Renal pelvis (tissue), 12 donors: ENCODE results near the gene ABHD17C. TPM values are rescaled to one million over a fixed set of nuclear protein-coding genes. Genes with fewer than 3 reads are reported as not detected.
"Not testable (repeated sequence)": the region's sequence is repeated elsewhere in the genome, so short reads cannot be mapped to it uniquely, and the experiment has no call there.

Source experiments
- DNase-seq: peaks from one replicate; pipeline ENCODE4 v3.0.0-alpha.2; 2013
- long read RNA-seq, 16 experiments: transcript quantifications; one replicate each; lab custom pipeline, GENCODE V29; 2026
- polyA plus RNA-seq, 3 donors: library from polyadenylated mRNA; unstranded; fragments of 120-200 nt; gene quantifications; one replicate each; pipeline ENCODE4 v1.2.1, GENCODE V29; 2013; ENCODE audit not compliant: insufficient read length in 3 of 3

ABHD17C gene
- polyA plus RNA-seq: 10 to 100 TPM; 25.7 to 32.6 (median 31.4) TPM
- long read RNA-seq, donor 1, transcript ABHD17C-201 (3 exons, 2,368 nt): major isoform, 15 of 15 reads
- long read RNA-seq, donor 1, partial matches to known transcripts: 0 of 15 reads
- long read RNA-seq, donor 1, other reads (novel, unspliced or antisense): 0 of 15 reads
- long read RNA-seq, donor 2, transcript ABHD17C-201 (3 exons, 2,368 nt): major isoform, 23 of 35 reads
- long read RNA-seq, donor 2, partial matches to known transcripts: 12 of 35 reads
- long read RNA-seq, donor 2, other reads (novel, unspliced or antisense): 0 of 35 reads
- long read RNA-seq, donor 3, transcript ABHD17C-201 (3 exons, 2,368 nt): major isoform, 18 of 18 reads
- long read RNA-seq, donor 3, partial matches to known transcripts: 0 of 18 reads
- long read RNA-seq, donor 3, other reads (novel, unspliced or antisense): 0 of 18 reads
- long read RNA-seq, donor 4, transcript ABHD17C-201 (3 exons, 2,368 nt): major isoform, 8 of 9 reads
- long read RNA-seq, donor 4, partial matches to known transcripts: 0 of 9 reads
- long read RNA-seq, donor 4, other reads (novel, unspliced or antisense): 0 of 9 reads
- long read RNA-seq, donor 5, partial matches to known transcripts: 0 of 4 reads
- long read RNA-seq, donor 5, other reads (novel, unspliced or antisense): 0 of 4 reads
- long read RNA-seq, donor 6, transcript ABHD17C-201 (3 exons, 2,368 nt): major isoform, 12 of 12 reads
- long read RNA-seq, donor 6, partial matches to known transcripts: 0 of 12 reads
- long read RNA-seq, donor 6, other reads (novel, unspliced or antisense): 0 of 12 reads
- long read RNA-seq, donor 7, transcript ABHD17C-201 (3 exons, 2,368 nt): major isoform, 18 of 18 reads
- long read RNA-seq, donor 7, partial matches to known transcripts: 0 of 18 reads
- long read RNA-seq, donor 7, other reads (novel, unspliced or antisense): 0 of 18 reads
- long read RNA-seq, donor 8, partial matches to known transcripts: 0 of 1 reads
- long read RNA-seq, donor 8, other reads (novel, unspliced or antisense): 0 of 1 reads
- long read RNA-seq, donor 9, transcript ABHD17C-201 (3 exons, 2,368 nt): major isoform, 18 of 18 reads
- long read RNA-seq, donor 9, partial matches to known transcripts: 0 of 18 reads
- long read RNA-seq, donor 9, other reads (novel, unspliced or antisense): 0 of 18 reads
- long read RNA-seq, donor 10, transcript ABHD17C-201 (3 exons, 2,368 nt): major isoform, 7 of 14 reads
- long read RNA-seq, donor 10, partial matches to known transcripts: 7 of 14 reads
- long read RNA-seq, donor 10, other reads (novel, unspliced or antisense): 0 of 14 reads
- long read RNA-seq, donor 11, transcript ABHD17C-201 (3 exons, 2,368 nt): major isoform, 16 of 16 reads
- long read RNA-seq, donor 11, partial matches to known transcripts: 0 of 16 reads
- long read RNA-seq, donor 11, other reads (novel, unspliced or antisense): 0 of 16 reads
- long read RNA-seq, donor 12, transcript ABHD17C-201 (3 exons, 2,368 nt): major isoform, 16 of 21 reads
- long read RNA-seq, donor 12, partial matches to known transcripts: 5 of 21 reads
- long read RNA-seq, donor 12, other reads (novel, unspliced or antisense): 0 of 21 reads
- long read RNA-seq, donor 13, transcript ABHD17C-201 (3 exons, 2,368 nt): major isoform, 8 of 8 reads
- long read RNA-seq, donor 13, partial matches to known transcripts: 0 of 8 reads
- long read RNA-seq, donor 13, other reads (novel, unspliced or antisense): 0 of 8 reads
- long read RNA-seq, donor 14: 0 reads
- long read RNA-seq, donor 15: 0 reads
- long read RNA-seq, donor 16, transcript ABHD17C-201 (3 exons, 2,368 nt): major isoform, 17 of 18 reads
- long read RNA-seq, donor 16, partial matches to known transcripts: 0 of 18 reads
- long read RNA-seq, donor 16, other reads (novel, unspliced or antisense): 0 of 18 reads

DNA sequence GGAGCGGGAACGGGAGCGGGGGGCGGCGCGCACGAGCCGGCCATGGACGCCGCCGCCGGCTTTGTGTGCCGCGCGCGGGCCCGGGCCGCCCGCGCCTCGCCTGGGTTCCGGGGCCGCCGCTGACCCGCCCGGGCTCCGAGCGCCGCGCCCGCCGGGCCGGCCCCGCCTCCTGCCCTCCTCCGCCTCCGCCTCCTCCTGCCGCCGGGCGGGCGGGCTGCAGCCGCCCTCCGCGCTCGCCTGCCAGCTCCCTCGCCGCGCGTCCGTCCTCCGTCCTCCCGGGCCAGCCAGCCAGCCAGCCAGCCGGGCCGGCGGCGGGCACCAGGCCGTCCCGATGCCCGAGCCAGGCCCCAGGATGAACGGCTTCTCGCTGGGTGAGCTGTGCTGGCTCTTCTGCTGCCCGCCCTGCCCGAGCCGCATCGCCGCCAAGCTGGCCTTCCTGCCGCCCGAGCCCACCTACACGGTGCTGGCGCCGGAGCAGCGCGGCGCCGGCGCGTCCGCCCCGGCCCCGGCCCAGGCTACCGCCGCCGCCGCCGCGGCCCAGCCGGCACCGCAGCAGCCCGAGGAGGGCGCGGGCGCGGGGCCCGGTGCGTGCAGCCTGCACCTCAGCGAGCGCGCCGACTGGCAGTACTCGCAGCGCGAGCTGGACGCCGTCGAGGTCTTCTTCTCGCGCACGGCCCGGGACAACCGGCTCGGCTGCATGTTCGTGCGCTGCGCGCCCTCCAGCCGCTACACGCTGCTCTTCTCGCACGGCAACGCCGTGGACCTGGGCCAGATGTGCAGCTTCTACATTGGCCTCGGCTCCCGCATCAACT is at the start of gene ABHD17C:
Gene ABHD17C, plus strand, starts transcription at position 212 of the 812 bp plus-strand sequence. Its CDS starts 120 bp downstream, at position 332.
- peak; percentile 31 for DNase-seq

DNA sequence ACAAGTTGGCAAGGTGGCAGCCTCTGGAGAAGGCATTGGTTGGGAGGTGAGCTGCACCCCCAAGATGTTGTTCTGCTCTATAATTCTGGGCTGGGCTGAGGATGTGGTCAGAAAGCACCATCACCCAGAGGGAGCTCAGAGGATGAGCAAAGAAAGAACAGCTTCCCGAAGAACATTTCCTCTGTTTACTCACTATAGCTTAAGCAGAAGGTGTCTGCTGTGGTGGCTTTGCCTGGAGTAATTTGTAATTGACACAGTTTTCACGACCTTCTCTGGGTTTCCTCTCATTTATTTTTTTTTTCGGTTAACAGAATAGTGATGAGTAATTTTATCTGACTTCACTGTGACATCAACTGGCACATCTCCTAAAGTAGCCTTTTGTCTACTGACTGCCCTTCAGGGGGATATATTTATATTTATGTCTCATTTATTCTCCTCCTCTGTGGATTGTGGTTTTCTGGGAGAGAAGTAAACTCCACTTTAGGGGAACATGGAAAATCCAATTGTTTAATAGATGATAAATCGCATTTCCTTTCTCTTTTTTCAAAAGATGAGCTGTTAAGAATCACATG is 49.5 kb upstream of the ABHD17C start:
- no peak for DNase-seq

DNA sequence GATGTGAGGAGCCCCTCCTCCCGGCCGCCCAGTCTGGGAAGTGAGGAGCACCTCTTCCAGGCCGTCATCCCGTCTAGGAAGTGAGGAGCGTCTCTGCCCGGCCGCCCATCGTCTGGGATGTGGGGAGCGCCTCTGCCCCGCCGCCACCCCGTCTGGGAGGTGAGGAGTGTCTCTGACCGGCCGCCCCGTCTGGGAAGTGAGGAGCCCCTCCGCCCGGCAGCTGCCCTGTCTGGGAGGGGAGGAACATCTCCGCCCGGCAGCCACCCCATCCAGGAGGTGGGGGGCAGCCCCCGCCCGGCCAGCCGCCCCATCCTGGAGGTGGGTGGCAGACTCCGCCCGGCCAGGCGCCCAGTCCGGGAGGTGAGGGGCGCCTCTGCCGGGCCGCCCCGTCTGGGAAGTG is 47.7 kb upstream of the ABHD17C start:
- DNase-seq: not testable (repeated sequence)

DNA sequence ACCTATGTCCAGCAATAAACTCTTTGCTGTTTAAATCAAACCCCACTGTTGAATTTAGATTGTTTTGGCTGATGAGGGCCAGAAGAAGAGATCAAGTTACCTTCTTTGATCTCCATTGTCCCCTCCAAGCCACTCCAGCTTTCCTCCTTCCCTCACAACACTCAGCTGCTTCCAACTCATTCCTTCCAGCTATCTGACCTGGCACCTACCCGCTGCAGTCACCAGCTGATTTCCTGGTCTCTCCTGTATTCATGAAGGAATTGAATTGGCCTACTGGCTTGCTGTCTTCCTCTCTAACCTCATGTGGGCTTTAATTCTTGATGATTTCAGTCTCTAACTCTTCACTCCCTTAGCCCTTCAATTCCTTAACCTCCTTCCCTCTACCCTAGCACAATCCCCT is 40.8 kb upstream of the ABHD17C start:
- no peak for DNase-seq

DNA sequence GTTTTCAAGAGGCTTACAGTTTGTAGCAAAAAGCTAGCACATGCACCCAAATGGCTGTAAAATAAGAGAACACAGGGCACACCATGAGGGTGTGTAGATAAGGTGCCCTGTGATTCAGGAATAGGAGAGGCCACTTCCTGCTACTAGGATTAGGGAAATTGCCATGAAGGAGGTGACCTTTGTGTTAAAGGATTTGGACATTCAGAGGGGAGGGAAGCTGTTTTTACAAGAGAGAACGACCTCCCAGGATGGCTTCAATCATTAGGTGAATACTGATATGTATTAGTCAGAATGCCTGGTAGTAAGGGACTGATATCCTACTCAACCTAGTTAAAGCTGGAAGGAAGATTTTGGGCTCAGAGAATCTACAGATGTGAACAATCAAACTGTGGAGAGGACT is 35.7 kb upstream of the ABHD17C start:
- no peak for DNase-seq

DNA sequence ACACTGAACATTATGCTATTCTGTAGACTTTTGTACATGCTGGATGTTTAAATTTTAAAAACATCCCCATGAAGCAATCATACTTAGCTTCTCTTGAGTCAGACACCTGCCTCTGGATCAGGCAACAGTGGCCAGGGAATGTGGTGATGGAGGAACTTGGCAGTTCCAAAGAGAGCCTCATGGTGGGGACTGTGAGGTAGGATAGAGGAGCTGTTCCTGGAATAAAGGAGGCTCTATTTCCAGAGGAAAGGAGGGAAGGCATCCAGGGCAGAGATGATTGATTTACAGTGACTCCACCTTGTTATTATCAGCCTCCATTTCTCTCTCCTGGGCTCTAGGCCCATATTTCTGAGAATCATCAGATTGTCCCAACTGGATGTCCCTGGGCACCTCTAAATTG is 35.0 kb upstream of the ABHD17C start:
- peak; percentile 29 for DNase-seq

DNA sequence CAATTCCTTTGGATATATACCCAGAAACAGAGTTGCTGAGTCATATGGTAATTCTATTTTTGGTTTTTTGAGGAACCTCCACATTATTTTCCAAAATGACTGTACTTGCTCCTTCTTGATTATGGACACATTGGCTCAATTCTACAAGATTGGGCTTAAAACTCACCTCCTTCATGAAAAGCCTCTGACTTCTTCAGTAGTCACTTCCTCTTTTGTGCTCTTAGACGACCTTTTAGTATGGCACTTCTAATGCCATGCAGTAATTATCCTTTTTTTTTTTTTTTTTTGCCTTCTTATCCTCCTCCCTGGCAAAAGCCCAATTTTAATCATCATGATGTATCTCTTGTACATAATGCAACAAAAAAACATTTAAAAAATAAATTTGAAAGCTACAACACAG is 33.0 kb upstream of the ABHD17C start:
- no peak for DNase-seq

DNA sequence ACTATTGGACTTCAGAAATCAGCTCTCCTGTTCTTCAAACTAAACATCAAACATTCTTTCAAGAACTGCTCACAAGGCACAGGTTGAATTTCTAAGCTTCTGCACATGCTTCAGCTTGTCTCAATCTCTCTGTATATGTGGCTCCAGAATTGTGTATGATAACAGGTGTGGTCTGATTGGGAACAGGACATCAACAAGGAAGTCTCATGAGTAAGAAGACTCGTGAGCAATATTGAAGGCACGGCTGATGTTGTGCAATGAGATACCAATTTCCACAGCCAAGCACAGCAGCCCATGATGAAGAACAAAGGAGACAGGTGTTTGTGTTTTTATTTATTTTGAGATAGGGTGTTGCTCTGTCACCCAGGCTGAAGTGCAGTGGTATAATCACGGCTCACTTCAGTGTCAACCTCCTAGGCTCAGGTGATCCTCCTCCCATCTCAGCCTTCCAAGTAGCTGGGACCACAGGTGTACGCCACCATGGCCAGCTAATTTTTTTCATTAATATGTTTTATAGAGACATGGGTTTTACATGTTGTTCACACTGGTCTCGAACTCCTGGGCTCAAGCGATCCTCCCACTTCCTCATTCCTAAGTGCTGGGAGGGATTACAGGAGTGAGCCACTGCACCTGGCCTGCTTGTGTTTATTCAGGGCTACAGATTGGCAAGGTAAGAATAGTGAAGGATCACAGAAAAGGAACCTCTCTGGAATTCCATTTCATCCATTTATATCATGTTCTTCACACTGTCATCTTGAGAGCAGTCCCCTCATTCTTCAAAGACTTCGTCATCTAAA is 32.2 kb upstream of the ABHD17C start:
- no peak for DNase-seq

DNA sequence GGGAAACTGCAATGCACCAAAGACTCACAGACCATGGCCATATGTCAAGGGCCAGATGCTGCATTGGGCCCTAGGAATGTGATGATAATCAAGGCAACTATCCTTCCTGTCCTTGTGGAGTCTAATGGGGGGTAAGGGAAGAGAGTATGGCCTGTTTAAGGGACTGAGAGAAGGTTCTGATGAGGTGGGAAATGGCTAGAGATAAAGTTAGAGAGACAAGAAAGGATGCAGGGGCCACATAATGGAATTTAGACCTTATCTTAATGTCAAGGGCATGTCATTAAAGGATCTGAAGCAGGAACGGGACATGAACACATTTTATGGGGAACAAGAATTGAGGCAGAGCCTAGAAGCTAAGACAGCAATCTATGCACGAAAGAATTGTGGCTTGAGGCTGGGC is 30.0 kb upstream of the ABHD17C start:
- no peak for DNase-seq

DNA sequence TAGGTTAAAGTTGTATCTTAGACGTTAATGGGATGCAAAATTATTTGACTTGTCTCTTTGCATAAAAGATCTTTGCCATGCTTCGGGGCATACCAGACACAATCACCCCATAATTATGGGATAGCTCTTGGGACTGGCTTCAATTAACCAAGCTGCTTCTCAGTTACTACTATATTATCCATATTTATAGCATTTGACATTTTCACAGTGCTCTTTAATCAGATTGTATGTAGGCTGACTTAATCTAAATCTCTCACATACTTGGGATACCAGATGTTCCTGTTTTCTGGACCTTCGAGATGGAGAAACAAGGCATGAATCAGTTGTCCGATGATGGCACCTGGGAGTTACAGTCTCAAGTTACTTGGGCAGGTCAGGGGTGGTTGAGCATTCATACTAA is 27.2 kb upstream of the ABHD17C start:
- no peak for DNase-seq

DNA sequence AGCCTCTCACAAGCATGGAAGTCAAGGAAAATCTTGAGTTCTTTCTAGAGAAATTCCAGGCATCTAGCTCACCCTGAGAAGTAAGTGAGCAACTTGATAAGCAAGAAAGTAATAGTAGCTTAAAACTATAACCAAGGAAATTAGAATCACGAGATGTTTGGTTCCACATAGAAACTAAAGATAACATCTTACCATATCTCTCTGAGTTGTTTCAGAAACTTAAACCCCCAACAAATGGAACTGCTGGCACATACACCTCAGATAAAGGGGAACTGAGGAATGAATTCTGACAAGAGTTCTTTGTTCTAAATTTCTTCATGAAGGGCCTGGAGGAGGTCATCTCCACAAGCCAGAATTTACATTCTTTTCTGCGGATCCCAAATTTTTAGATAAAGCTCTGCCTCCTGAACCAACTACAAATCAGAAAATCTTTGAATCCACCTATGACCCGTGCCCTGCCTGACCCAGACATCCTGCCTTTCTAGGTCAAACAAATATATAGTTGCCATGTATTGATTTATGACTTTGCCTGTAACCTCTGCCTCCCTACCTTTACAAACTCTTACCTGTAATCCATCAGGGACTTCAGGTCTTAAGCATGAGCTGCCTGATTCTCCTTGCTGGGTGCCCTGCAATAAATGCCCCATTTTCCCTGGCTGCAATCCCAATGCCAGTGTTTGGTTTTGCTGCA is 26.4 kb upstream of the ABHD17C start:
- DNase-seq: no peak

DNA sequence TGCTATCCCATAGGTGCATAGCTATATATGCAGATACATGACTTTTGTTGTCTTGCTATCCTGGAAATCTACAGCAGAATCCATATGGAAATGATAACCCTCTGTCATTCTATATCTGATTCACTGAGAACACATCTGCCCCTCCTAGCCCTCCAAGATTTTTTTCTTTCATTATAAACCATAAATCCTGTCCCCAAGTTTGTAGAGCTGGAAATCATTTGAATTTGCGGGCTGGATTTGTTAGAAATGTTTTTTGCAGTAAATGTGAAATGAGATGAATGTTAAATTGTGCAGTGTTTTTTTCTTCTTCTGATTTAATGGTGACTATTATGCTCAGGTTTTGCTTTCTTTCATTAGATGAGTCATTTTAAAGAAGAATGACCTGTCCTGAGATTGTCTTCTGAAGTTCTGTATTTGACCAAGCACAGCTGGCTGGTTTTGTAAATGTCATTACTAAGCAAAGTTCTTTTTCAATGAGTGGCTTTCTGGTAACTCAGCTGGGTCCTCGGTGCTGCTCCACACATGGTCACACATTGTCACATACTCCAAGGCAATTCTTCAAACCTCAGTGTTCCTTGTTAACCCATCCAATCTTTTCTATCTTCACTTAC is 25.3 kb upstream of the ABHD17C start:
- DNase-seq: no peak

DNA sequence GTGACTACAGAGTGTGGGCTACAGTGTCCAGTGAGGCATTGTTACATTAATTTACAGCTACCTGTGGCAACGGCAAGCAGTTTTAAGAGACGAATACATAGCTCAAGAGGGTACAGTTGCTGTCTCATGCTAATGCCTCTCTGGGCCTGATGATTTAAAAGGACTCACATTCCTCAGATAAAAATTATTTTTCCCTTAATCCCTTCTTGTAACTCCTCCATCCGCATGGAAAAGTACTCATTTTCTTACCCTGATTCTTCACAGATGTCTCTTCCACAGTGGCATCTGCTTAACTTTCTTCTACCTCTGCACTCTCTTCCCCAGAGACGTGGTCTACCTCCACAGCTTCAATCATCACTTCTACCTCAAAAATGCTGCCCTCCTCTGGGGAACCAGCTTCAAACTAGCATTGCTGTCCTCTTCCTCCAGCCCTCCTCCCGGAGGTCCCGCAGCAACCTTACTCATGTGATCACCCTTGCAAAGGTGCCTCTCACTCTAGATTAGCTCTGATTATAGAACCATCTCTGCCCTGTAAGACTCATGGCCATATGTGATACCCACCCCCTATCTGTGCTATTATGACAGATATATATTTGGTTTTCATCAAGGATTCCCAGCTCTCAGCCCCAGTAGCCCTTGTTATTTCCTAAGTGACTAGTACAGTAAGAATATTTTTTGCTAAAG is 21.4 kb upstream of the ABHD17C start:
- no peak for DNase-seq

DNA sequence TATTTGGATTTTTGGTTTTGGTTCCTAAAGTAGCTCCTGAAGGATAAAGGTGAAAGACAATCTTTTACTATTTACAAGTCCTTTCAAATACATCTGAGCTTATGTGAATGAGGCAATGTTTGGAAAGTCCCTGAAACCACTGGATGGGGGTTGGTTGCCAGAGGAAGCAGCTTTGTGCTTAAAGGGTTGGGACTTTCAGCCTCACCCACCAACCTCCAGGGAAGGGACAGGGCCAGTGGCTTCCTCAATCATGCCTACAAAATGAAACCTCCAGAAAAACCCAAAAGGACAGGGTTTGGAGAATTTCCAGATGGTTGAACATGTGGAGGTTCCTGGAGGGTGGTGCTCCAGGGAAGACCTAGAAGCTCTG is 20.9 kb upstream of the ABHD17C start:
- no peak for DNase-seq

DNA sequence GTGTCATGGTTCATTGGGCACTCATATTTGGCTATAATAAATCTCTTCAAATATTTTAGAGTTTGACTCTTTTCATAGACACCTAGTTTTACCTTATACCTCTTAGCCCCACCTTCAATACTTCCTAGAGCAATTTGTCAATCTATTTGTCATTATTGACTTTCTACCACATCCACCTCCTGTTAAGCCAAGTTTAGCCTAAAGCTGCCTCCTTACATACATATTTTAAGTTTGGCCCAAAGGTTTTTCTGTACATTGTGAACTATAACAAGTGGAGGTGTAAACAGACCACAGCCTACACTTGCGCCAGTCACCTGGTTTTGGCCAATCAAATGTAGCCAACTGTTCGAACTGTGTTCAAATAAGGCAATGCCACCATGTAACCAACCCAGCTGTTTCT is 18.1 kb upstream of the ABHD17C start:
- no peak for DNase-seq

DNA sequence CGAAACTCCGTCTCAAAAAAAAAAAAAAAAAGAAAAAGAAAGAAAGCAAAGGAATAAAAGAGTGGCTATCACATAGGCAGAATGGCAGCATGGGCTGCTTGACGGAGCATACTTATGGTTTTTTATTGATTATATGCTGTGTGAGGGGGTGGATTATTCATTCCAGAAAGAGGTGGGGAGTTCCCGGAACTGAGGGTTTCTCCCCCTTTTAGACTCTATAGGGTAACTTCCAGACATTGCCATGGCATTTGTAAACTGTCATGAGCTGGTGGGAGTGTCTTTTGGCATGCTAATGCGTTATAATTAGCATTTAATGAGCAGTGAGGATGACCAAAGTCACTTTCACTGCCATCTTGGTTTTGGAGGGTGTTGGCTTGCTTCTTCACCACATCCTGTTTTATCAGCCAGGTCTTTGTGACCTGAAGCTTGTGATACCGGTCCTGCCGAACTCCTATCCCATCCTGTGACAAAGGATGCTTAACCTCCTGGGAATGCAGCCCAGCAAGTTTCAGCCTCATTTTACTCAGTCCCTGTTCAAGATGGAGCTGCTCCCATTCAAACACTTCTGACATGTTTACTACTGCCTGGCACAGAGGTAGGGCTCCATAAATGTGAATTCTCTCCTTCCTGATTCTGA is 15.8 kb upstream of the ABHD17C start:
- no peak for DNase-seq
